Urinary bladder (tissue), 4 donors: ENCODE measurements around the gene DOP1A. TPM values are rescaled to one million over a fixed set of nuclear protein-coding genes. Genes with fewer than 3 reads are reported as not detected.

Experiments used
- DNase-seq: peaks from one replicate; pipeline ENCODE4 v3.0.0-alpha.2; 2015; ENCODE audit errors: extremely low spot score
- H3K27ac ChIP-seq: one replicate; pipeline ENCODE4 v1.5.1; 2013; ENCODE audit warnings: low read depth, mild to moderate bottlenecking, moderate library complexity
- H3K36me3 ChIP-seq: one replicate; pipeline ENCODE4 v1.6.1; 2013; ENCODE audit warnings: mild to moderate bottlenecking, moderate library complexity; ENCODE audit not compliant: insufficient read depth
- H3K4me1 ChIP-seq: one replicate; pipeline ENCODE4 v1.6.1; 2013; ENCODE audit warnings: mild to moderate bottlenecking, moderate library complexity; ENCODE audit not compliant: insufficient read depth
- H3K4me3 ChIP-seq: one replicate; pipeline ENCODE4 v1.5.1; 2013; ENCODE audit warnings: low read depth, low read length
- WGBS: extraction: QIAGEN DNeasy Blood & Tissue Kit; methylation state at CpG from one replicate; pipeline ENCODE4 v1.1.7; 2013; 5-methylcytosine and 5-hydroxymethylcytosine counted together
- polyA plus RNA-seq: library from polyadenylated mRNA; stranded (reverse); fragments of 200-250 nt; gene quantifications from one replicate; pipeline ENCODE4 v1.2.3, GENCODE V29; 2013
- total RNA-seq: library from RNA; depleted of rRNA; stranded (reverse); fragments of >200 nt; gene quantifications from one replicate; pipeline ENCODE4 v1.2.3, GENCODE V29; 2014
- donor health status: healthy with polysubstance abuse.
- donor health status: healthy.

DOP1A gene
- total and polyA plus RNA-seq, 2 donors: 9.9 to 72.4 TPM

GRCh38 chr6:83215131-83216047, 147.9 kb downstream of the DOP1A start:
- WGBS: 25% methylated on average over 7 of the region's 7 CpGs

GRCh38 chr6:83216806-83217205, 149.3 kb downstream of the DOP1A start:
- H3K4me3 ChIP-seq: no peak overlapping the region
- no peak overlapping the region for H3K27ac ChIP-seq
- H3K36me3 ChIP-seq: no peaks in the 10 kb centered on the region
- DNase-seq: no peak
- no peaks in the 10 kb centered on the region for H3K4me1 ChIP-seq

More at GRCh38 chr6:83215131-83216047, 147.9 kb downstream of the DOP1A start:
- no peak overlapping the region for H3K4me3 ChIP-seq
- no peaks in the 10 kb centered on the region for H3K36me3 ChIP-seq
- H3K27ac ChIP-seq: no peak overlapping the region
- no peaks in the 10 kb centered on the region for H3K4me1 ChIP-seq
- DNase-seq: peak; percentile 36

Other genes starting within 250 kb of the DOP1A start
- gene UBE3D, start 1.8 kb upstream of the DOP1A start, total RNA-seq: 17.3 TPM
- 4.0 TPM for gene UBE3D, start 1.8 kb upstream of the DOP1A start, polyA plus RNA-seq
- 109 TPM for gene PGM3, start 125.6 kb downstream of the DOP1A start, total RNA-seq
- 9.2 TPM for gene PGM3, start 125.6 kb downstream of the DOP1A start, polyA plus RNA-seq
- gene RWDD2A, start 125.7 kb downstream of the DOP1A start, total RNA-seq: 4.9 TPM
- 3.4 TPM for gene RWDD2A, start 125.7 kb downstream of the DOP1A start, polyA plus RNA-seq